ENCODE results near the gene SLA2. TPM values are rescaled to one million over a fixed set of nuclear protein-coding genes. Genes with fewer than 3 reads are reported as not detected.

The SLA2 gene
- total RNA-seq, 1 donor from 2014 or later: 0.21 TPM

- TF ChIP-seq CTCF (IDR thresholded peaks at IDR 0.05): no peak
- no peak for TF ChIP-seq EZH2phosphoT487 (IDR thresholded peaks at IDR 0.05)
- no peak for TF ChIP-seq EZH2 (IDR thresholded peaks at IDR 0.05)
- Mint-ChIP-seq H3K4me1 (peaks cover 12% of the 10 kb centered on the region), H3K27me3 (ENCODE audit: insufficient read depth, low read depth) (no peaks in the 10 kb centered on the region), H3K9me3 (no peaks in the 10 kb centered on the region), H3K4me3 (no peak overlapping the region), H3K36me3 (no peaks in the 10 kb centered on the region), H3K27ac (no peak overlapping the region)
- H3K79me2 ChIP-seq (ENCODE audit: low read depth): no peaks in the 10 kb centered on the region
- no peak overlapping the region for H3K27ac ChIP-seq
- no peak overlapping the region for H3K9ac ChIP-seq
- no peaks in the 10 kb centered on the region for H3F3A ChIP-seq (ENCODE audit: low read depth)
- H4K20me1 ChIP-seq (ENCODE audit: low read depth): no peaks in the 10 kb centered on the region
- H3K27me3 ChIP-seq: no peaks in the 10 kb centered on the region
- no peak overlapping the region for H3K4me2 ChIP-seq
- no peaks in the 10 kb centered on the region for H3K4me1 ChIP-seq
- H3K9me3 ChIP-seq (ENCODE audit: low read depth): no peaks in the 10 kb centered on the region
- no peak overlapping the region for H3K4me3 ChIP-seq
- H3K36me3 ChIP-seq: no peaks in the 10 kb centered on the region
- DNase-seq (ENCODE audit: low spot score): no peak
- H2AFZ ChIP-seq (replicated peaks): no peak overlapping the region
These were observed 17.9 kb downstream of the SLA2 start for GRCh38 chr20:36628076-36628475.

- Histone ChIP-seq H4K20me1 (ENCODE audit: low read depth) (no peaks in the 10 kb centered on the region), H3K4me3 (no peak overlapping the region), H3K9ac (no peak overlapping the region), H3K4me2 (no peak overlapping the region), H3K27ac (no peak overlapping the region), H2AFZ (replicated peaks) (no peak overlapping the region), H3K79me2 (ENCODE audit: low read depth) (no peaks in the 10 kb centered on the region), H3K27me3 (no peaks in the 10 kb centered on the region), H3K9me3 (ENCODE audit: low read depth) (no peaks in the 10 kb centered on the region), H3F3A (ENCODE audit: low read depth) (no peaks in the 10 kb centered on the region), H3K4me1 (no peaks in the 10 kb centered on the region), H3K36me3 (no peaks in the 10 kb centered on the region)
- Mint-ChIP-seq H3K27me3 (ENCODE audit: insufficient read depth, low read depth) (no peaks in the 10 kb centered on the region), H3K36me3 (no peaks in the 10 kb centered on the region), H3K4me1 (peaks cover 9% of the 10 kb centered on the region), H3K27ac (no peak overlapping the region), H3K4me3 (no peak overlapping the region), H3K9me3 (no peaks in the 10 kb centered on the region)
- no peak for TF ChIP-seq EZH2 (IDR thresholded peaks at IDR 0.05)
- no peak for TF ChIP-seq CTCF (IDR thresholded peaks at IDR 0.05)
- TF ChIP-seq EZH2phosphoT487 (IDR thresholded peaks at IDR 0.05): no peak
- no peak for DNase-seq (ENCODE audit: low spot score)
These were observed 21.1 kb downstream of the SLA2 start for GRCh38 chr20:36624944-36625324.

- Mint-ChIP-seq H3K27ac (peak overlapping the region; percentile 7), H3K27me3 (ENCODE audit: insufficient read depth, low read depth) (no peaks in the 10 kb centered on the region), H3K4me3 (no peak overlapping the region), H3K4me1 (peaks cover 6% of the 10 kb centered on the region), H3K9me3 (no peaks in the 10 kb centered on the region), H3K36me3 (no peaks in the 10 kb centered on the region)
- Histone ChIP-seq H3K9me3 (ENCODE audit: low read depth) (no peaks in the 10 kb centered on the region), H4K20me1 (ENCODE audit: low read depth) (no peaks in the 10 kb centered on the region), H3K27me3 (no peaks in the 10 kb centered on the region), H3K36me3 (no peaks in the 10 kb centered on the region), H3K9ac (no peak overlapping the region), H3K4me1 (no peaks in the 10 kb centered on the region), H3K4me2 (no peak overlapping the region), H3K27ac (no peak overlapping the region), H3K4me3 (no peak overlapping the region), H2AFZ (replicated peaks) (peak overlapping the region; percentile 69), H3F3A (ENCODE audit: low read depth) (no peaks in the 10 kb centered on the region), H3K79me2 (ENCODE audit: low read depth) (no peaks in the 10 kb centered on the region)
- no peak for DNase-seq (ENCODE audit: low spot score)
- TF ChIP-seq EZH2phosphoT487 (IDR thresholded peaks at IDR 0.05): no peak
These were observed 21.7 kb downstream of the SLA2 start for GRCh38 chr20:36624068-36624943.

GRCh38 chr20:36623444-36623843 is 22.6 kb downstream of the SLA2 start:
- no peaks in the 10 kb centered on the region for H3K4me1 ChIP-seq
- H3K27ac ChIP-seq: no peak overlapping the region
- H3K27me3 ChIP-seq: no peaks in the 10 kb centered on the region
- H3F3A ChIP-seq (ENCODE audit: low read depth): no peaks in the 10 kb centered on the region
- H2AFZ ChIP-seq (replicated peaks): no peak overlapping the region
- TF ChIP-seq EZH2 (IDR thresholded peaks at IDR 0.05): no peak
- TF ChIP-seq CTCF (IDR thresholded peaks at IDR 0.05): no peak
- TF ChIP-seq EZH2phosphoT487 (IDR thresholded peaks at IDR 0.05): no peak
- no peak overlapping the region for H3K9ac ChIP-seq
- H3K4me1 Mint-ChIP-seq: peaks cover 6% of the 10 kb centered on the region
- no peaks in the 10 kb centered on the region for H3K36me3 Mint-ChIP-seq
- H3K4me3 Mint-ChIP-seq: no peak overlapping the region
- no peak for DNase-seq (ENCODE audit: low spot score)
- no peaks in the 10 kb centered on the region for H3K27me3 Mint-ChIP-seq (ENCODE audit: insufficient read depth, low read depth)
- H3K79me2 ChIP-seq (ENCODE audit: low read depth): no peaks in the 10 kb centered on the region
- no peak overlapping the region for H3K4me3 ChIP-seq
- H3K9me3 ChIP-seq (ENCODE audit: low read depth): no peaks in the 10 kb centered on the region
- H4K20me1 ChIP-seq (ENCODE audit: low read depth): no peaks in the 10 kb centered on the region
- H3K4me2 ChIP-seq: no peak overlapping the region
- no peaks in the 10 kb centered on the region for H3K36me3 ChIP-seq
- no peaks in the 10 kb centered on the region for H3K9me3 Mint-ChIP-seq
- no peak overlapping the region for H3K27ac Mint-ChIP-seq
